ENCODE data around the gene ZNF526.
A peak's percentile ranks its signal among the peaks of the same experiment; 100 is the strongest.
"Not testable (repeated sequence)": the region's sequence is repeated elsewhere in the genome, so short reads cannot be mapped to it uniquely, and the experiment has no call there.

ZNF526 gene

DNA sequence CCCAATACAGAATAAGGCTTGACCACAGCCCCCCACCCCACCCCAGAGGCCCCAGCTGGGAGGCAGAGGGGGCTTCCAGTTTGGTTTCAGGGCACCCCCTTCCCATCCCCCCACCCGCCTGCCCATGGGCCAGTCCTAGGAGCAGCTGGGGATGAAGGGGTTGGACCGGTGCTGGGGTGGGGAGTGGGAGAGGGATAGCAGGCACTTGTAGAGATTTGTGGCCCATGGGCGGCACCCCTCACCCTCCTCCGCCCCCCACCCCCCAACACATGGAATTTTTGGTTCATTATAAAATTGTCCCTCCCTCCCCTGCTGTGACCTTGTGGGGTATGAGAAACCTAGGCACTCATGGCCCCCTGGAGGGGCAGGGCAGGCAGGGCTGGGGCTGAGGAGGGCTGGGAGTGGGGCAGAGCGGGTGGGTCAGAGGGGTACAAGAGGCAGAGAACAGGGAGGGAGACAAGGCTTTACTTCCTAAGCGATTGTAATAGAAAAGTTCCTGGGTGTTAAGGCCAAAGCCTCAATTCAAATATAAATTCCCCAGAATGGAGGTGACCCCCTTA, 27.6 kb downstream of the ZNF526 start:
- no peak for DNase-seq (ENCODE audit: low read depth)

DNA sequence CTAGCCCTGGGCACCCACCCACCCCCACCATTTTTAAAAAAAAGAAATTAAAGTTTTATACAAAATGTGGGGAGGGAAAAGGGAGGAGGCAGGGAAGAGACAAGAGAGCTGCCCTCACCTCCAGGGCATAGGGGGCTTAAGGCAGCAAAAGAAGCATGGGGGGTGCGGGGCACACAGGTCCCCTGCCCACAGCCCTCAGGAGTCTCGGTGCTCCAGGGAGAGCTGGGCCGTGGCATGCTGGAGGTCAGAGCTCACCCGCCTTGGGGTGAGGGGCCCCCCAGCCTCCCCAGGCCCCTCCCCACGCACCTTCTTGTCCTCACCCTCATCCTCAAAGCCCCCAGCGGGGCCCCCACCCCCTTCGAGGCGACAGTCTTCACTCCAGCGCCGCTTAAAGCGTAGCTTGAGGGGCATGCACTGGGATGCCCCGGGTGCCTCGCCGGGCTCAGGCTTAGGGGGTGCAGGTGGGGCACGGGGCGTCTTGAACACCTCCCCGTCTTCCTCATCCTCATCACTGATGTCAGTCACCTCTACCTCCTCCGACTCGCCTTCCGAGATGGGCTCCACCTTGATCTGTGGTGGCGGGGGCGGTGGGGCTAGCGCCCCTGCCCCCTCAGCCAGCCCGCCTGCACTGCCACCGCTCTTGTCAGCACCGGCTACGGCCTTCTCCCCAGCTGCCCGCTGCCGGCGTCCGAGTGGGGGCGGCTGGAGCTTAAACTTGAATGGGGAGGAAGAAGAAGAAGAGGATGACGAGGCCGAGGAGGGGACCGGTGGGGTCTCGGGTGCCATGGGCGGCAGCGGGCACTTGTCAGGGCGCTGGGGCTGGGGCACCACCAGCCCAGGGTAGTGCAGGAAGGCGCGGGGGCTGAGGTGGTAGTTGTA, 28.4 kb downstream of the ZNF526 start:
- no peak for DNase-seq (ENCODE audit: low read depth)

DNA sequence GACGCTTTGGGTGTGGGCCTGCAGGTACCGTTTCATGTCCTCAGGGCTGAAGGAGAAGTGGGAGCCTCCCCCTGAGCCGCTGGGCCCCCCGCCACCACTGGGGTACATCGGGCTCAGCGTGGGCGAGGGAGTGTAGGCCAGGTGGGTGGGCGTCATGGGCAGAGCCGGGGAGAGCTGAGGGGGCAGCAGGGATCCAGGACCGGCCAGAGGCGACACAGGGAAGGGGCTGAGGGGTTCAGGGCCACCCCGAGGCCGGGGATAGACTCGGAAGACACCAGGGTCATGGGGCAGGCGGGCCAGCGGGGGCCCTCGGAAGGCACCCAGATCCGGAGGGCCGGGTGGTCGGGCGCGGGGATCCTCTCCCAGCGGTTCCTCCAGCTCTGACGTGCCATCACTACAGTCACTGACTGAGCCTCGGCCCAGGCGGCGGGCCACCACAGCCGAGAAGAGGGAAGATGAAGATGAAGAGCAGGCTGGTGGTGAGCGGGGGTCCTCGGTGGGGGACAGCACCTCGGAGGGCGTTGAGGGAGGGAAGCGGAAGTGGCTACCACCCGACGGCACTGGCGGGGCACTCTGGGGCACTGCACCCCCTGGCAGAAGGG, 29.1 kb downstream of the ZNF526 start:
- DNase-seq (ENCODE audit: low read depth), result no peak

DNA sequence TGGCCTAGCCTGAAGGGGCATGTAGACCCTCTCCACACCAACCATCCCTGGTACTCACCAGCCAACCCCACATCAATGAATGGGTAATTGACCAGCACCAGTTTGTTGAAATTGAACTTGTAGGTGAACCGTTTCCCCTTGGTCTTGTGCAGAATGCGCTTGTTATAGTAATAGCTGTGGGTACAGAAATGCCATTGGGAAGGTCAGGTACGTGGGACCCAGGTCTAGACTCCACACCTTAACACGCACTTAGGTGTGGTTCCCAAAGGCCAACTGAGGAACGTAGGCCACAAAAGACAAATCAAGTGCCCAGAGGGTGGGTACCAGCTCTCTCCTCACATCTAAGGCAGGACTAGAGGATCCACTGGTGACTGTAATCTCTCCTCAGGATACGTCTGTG, 29.7 kb downstream of the ZNF526 start:
- no peak for DNase-seq (ENCODE audit: low read depth)

DNA sequence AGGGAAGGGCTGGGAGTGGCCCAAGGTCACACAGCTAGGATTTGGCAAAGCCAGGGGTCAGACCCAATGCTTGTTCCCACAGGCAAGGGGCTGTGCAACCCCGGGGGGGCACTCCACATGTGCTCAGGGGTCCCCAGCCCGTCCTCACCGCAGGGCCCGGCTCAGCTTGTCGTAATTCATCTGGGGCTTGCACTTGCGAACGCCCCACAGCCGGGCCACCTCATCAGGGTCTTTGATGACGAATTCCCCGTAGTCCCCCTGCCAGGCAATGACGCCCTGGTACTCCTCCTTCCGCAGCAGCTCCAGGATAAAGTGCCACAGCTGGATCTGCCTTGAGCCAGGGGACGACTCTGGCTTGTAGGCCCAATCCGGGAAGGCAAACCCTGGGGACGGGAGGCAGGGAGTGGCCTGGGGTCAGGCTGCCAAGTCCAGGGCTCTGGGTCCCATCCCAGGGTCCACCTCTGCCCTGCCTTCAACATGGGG, 30.1 kb downstream of the ZNF526 start:
- DNase-seq (ENCODE audit: low read depth), result no peak

DNA sequence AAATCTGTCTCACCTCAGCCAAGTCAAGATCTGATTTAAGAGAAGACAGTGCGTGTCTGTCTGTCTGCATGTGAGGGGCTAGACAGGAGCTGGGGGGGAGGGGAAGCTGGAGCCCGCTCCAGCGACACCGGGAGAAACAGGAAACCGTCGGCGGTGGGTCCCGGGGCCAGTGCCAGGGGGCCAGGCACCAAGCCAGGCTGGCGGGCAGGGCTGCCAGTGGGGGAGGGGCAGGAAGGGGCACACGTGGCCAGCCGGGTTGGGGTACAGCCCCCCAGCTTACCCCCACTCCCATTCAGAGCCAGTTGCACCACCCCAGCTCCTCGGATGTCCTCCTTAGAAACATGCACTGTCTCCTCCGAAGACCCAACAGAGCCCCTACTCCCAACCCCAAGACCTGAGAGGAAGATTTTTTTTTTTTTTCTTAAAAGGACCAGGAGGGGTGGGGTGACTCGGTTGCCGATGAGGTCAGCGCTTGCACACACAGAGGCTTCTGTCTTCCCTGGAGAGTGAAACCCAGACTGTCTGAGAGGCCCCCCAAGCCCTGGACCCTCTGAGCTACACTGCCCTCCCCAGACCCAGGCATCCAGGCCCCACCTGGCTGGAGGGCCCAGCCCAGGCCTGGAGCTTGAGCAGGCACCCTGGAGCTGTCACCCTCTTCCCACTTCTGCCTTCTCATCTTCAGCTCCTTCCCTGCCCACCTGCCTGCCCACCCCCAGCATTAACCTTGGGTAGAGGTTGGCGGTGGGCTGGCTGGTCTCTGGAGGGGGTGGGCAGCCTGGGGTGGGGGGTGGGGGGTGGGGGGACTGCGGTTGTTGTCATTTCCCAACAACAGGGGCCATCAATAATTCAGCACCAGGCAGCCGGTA, 30.8 kb downstream of the ZNF526 start:
- no peak for DNase-seq (ENCODE audit: low read depth)

DNA sequence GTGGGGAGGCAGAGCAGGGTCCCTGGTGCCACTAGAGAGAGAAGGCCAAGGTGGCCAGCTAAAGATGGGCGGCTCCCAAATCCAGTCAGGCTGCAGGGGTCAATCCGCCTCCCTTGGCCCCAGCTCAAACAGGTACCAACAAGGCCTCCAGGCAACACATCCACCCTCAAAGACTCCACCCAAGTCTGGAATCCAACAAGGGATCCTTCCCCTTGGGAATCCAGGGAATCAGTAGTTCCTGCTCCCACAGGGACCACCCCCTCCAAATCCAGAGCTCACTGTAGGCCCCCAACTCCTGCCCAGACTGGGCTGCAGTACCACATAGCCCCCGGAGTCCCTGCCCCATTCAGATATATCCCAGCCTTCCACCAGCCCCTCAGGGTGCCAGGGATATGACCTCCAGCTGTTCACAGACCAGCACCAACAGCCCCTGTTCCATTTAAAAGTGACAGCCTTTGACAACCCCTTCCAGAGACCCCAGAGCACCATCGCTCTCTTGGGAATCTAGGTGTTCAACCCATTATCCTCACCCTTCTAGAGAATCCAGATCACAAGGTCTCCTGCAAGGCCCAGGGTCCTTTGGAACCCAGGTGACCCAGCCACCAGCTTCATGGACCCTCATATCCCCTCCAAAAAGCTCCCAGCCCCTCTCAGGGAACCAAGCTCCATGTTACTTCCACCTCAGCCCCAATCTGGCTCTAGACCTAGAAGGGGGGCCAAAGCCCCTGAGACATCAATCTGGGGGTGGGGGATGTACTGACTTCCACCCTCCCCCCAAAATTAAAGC, 31.7 kb downstream of the ZNF526 start:
- no peak for DNase-seq (ENCODE audit: low read depth)

DNA sequence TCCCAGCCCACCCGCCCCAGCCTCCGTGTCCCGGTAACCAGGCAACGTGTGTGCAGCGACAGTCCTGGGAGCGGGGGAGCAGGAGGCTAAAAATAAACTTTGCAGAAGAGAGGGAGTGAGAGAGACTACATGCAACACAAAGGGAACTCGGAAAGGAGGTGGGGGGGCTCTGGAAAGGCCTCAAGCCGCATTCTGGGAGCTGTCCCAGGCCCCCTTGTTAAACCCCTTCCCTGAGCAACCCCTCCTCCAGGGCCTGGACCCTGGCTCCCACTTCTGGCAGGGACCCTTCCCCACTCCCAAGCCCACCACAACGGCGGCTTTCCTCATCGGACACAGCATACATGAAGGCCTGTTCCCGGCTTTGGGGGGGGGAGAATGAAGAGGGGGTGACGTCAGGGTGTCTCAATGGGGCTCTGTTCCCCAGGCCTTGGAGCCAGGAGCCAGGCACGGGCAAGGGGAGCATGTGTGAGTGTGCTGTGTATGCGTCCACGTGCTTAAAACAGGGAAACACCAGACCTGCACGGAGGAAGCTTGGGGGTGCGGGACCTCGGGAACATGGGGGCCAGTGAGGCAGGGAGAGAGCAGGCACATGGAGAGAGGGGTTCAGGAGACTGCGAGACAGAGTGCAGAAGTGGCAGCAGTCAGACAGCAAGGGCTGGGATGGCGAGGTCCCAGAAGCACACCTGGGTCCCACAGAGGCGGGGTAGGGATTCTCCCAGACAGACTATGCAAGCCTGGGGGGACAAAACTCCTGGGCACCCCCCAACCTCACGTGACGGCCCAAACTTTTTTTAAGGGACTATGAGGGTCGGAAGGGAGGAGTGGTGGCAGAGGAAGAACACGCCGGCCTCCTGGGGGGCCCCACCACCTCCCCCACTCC, 32.5 kb downstream of the ZNF526 start:
- DNase-seq (ENCODE audit: low read depth), result no peak

DNA sequence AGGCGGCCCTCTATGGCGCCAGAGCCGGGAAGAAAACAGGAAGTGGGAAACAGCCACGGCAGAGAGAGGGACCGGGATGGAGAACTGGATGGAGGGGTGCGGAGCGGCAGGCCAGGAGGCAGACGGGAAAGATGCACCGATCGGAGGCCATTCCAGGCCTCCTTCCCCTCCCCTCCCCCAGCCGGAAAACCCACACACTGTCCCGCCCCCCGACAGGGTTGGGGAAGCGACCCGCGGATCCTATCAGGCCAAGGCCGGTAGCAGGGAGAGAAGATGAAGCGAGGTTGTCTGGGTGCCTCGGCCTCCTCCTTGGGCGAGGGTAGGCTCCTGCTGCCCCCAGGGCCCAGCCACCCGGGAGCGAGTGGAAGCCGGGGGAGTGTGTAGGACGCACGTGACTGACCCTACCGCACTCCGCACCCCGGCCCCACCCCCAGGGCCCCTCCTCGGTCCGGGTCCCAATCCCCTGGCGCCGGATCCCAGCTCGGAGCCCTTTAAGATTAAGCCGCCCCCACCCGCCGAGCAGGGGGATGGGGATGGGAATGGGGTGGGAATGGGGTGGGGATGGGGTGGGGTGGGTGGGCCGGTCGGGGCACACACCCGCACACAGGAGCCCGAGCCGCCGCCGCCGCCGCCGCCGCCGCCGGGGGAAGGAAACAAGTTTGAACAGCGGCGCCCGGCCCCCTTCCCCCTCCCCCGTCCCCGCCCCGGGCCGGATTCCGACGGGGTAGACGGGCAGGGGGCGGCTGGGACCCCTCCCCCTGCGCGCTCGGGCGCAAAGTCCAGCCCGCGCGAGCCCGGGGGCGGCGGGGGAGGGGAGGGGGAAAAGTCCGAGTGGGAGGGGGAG, 33.4 kb downstream of the ZNF526 start:
- DNase-seq (ENCODE audit: low read depth), result peak; percentile 50

DNA sequence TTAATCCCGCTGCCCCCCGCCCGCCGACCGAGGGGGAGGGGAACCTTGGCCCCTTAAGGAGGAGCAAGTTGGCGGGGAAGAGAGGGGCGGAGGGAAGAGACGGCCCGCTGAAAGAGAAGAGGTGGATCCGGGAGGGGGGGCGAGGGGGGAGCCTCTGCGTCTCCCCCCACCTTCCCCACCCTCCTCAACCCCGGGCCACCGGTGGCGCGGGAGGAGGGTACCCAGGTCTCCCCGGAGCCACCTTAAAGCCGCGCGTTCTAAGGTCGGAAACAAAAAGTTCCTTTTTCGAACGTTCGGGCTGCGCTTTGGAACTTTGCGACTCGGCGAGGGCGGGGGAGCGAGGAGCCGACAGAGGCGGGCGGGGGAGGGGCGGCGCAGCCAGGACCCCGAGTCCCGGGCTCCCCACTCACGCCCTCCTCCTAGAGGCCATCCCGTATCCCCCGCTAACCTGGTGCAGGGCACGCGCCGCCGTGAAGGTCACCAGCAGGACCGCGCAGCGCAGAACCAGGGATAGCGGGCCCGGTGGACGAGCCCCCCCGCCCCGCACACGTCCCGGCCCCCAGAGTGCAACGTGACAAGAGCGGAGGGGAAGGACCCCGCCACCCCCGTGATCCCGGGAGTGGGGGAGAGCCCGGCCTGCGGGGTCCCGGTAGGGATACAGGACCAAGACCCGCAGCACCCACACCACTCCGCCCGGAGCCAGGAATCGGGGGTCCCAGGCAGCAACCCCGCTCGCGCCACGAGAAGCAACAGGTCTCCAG, 34.2 kb downstream of the ZNF526 start:
- DNase-seq (ENCODE audit: low read depth), result peak; percentile 67

DNA sequence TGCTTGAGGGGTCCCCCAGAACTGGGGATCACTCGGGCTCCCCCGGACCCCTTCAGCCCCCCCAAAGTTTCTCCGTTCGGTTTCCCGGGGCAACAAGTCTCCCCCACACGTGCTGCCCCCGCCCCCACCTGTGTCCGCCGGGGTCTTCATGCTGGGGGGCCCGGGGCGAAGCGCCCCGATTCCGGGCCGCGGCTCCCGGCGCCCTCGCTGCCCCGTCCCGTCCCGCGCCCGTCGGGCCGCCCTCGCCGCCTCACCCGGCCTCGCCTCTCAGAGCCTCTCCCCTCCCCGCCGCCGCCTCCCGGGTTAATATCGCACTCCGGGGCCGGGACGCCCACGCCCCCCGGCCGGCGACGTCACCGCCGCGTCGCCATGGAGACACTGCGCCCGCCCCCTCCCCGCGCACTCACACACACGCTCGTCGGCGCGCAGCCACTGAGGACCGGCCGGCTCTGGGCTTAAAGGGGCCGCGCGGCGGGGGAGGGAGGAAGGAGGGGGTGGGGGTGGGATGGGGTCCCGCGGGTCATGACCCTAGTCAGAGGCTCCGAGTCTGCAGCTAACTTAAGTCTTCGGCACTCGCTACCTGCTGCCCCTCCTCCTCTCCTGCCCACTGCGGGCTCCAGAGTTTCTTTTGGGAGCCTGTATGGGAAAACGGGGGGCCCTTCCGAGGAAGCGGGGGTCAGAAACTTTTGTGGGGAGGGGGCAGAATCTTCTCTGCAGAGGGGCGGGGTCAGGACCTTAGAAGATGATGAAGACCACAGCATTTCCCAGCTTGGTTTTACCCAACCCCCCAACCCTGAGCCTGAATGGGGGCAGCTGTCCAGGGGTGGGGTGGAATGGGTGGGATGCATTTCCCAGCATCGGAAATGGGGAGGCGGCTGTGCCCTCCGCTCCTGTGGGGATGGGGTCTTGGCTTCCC, 35.0 kb downstream of the ZNF526 start, which contains the start of gene ERF:
ERF (minus strand) TSS at position 279 of the 916 bp plus-strand sequence; CDS start at position 150, 129 bp downstream.
- peak; percentile 91 for DNase-seq (ENCODE audit: low read depth)

DNA sequence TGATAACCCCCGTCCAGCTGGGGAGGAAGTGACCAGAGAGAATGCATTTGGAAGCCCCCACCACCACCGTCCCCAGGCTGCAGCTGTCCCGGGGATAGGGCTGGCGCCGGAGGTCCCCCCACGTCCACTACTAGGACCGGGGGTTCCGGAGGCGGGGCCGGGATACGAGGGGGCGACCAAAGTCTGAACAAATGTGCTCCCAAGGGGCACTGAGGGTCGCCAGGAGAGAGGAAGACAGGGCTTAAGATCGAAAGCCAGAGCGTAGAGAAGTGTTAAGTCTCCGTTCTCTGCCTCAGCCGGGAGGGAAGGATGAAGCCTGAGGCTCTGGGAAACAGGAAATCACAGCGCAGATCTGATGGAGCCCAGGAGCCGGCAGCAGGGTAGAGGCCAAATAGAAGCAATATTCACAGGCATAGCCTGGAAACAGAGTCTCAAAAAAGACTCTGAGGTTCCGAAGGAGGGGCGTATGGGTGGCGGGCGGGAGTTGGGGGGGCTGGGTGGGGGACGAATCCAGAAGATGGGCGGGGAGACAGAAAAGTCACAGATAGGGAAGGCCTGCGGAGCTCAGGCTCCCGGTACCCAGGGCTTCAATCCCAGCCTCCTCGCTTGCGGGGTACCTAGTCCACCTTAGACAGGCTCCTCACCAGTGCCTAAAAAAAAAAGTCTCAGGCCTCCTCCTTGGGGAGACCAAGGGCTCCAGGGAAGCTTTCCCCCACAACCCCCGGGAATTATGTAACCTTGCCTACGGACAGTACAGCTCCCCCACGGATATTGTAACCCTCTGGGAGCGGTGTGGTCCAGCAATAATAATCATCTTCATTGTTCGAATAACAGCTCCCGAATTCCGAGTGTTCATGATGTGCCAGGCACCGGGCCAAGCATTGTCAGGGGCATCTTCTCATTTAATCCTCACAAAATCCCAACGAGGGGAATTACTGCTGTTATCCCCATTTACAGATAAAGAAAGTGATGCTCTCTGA, 35.9 kb downstream of the ZNF526 start:
- no peak for DNase-seq (ENCODE audit: low read depth)

DNA sequence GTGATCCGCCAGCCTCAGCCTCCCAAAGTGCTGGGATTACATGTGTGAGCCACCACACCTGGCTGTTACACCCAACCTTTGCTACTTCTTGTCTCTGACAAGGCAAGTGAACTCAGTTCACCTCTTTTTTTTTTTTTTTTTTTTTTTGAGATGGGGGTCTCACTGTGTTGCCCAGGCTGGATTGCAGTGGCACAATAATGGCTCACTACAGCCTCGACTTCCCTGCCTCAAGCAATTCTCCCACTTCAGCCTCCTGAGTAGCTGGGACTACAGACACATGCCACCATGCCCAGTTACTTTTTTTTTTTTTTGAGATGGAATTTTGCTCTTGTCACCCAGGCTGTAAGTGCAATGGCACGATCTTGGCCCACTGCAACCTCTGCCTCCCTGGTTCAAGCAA, 37.7 kb downstream of the ZNF526 start:
- DNase-seq (ENCODE audit: low read depth), result not testable (repeated sequence)

DNA sequence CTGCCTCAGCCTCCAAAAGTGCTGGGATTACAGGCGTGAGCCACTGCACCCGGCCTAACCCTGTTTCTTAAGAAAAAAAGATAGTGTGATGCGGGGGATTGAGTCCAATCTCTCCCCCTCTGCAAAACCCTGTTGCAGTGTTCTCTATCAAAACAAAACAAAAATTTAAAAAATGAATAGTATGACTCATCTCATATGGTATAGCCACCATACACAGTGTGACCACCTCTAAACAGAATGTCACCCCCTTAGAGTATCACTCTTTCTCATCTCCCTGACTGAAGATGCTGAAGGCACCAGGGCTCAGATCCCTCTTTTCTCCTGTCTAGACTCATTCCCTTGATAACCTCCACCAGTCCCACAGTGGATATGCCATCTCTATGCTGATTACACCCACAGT, 41.7 kb downstream of the ZNF526 start:
- no peak for DNase-seq (ENCODE audit: low read depth)

DNA sequence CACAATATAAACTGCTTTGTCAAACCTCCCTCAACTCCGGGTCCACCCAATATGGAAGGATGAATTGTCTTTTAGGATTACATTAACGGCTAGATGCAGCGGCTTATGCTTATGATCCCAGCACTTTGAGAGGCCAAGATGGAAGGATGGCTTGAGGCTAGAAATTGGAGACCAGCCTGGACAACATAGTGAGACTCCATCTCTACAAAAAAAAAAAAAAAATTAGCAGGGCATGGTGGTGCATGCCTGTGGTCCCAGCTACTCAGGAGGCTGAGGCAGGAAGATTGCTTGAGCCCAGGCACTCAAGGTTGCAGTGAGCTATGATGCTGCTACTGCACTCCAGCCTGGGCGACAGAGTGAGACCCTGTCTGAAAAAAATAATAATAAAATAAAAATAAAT, 46.0 kb downstream of the ZNF526 start:
- not testable (repeated sequence) for DNase-seq (ENCODE audit: low read depth)

DNA sequence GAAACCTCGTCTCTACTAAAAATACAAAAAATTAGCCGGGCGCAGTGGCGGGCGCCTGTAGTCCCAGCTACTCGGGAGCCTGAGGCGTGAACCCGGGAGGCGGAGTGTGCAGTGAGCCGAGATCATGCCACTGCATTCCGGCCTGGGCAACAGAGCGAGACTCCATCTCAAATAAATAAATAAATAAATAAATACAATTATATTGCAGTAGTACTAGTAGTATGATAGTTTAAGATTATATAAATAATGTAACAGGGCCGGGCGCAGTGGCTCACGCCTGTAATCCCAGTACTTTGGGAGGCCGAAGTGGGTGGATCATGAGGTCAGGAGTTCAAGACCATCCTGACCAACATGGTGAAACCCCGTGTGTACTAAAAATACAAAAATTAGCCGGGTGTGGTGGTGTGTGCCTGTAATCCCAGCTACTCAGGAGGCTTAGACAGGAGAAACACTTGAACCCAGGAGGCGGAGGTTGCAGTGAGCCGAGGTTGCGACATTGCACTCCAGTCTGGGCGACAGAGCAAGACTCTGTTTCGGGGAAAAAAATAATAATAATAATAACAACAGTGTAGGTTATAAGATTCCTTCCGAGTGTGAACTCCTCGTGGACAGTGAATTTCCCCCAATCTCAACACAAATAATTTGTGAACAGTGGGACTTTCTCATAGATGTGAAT, 47.0 kb downstream of the ZNF526 start:
- DNase-seq (ENCODE audit: low read depth), result not testable (repeated sequence)
